Gastroesophageal sphincter (tissue), 4 donors: ENCODE results near the gene CGRRF1. TPM values are rescaled to one million over a fixed set of nuclear protein-coding genes. Genes with fewer than 3 reads are reported as not detected.

Experiments used
- ATAC-seq: fragments of 150-250 bp; one replicate; pipeline ENCODE4 v1.9.1; 2016; ENCODE audit warnings: mild to moderate bottlenecking, moderate library complexity
- H3K27ac ChIP-seq, 4 donors: fragments of 200-600 bp; sonication (generic) in 3 of 4; 1 replicate in 3 of 4; 2 replicates in 1 of 4; pipeline ENCODE4 v1.5.1; 2016 to 2019
- H3K27me3 ChIP-seq: fragments of 200-600 bp; sonication (generic); one replicate; pipeline ENCODE4 v1.5.1; 2019
- H3K36me3 ChIP-seq, 2 donors: fragments of 200-600 bp; sonication (generic); one replicate each; pipeline ENCODE4 v1.5.1; 2019; ENCODE audit warnings: control low read depth in 1 of 2
- H3K4me1 ChIP-seq, 3 donors: fragments of 200-600 bp; sonication (generic); 1 replicate in 2 of 3; 2 replicates in 1 of 3; pipeline ENCODE4 v1.5.1; 2016 to 2019; ENCODE audit warnings: control low read depth in 2 of 3
- H3K4me3 ChIP-seq, 2 donors: fragments of 200-600 bp; sonication (generic); one replicate each; pipeline ENCODE4 v1.5.1; 2019; ENCODE audit warnings: mild to moderate bottlenecking in 1 of 2, moderate library complexity in 1 of 2
- H3K9me3 ChIP-seq, 3 donors: fragments of 200-600 bp; sonication (generic); one replicate each; pipeline ENCODE4 v1.5.1; 2017 to 2019; ENCODE audit warnings: control low read depth in 2 of 3
- EP300 ChIP-seq: sonication (generic); formaldehyde crosslinking; IDR thresholded peaks from one replicate; pipeline ENCODE4 v1.6.1; 2017; ENCODE audit warnings: antibody characterized with exemption, mild to moderate bottlenecking
- POLR2A ChIP-seq, 2 donors: fragments of 450-650 bp; IDR thresholded peaks; one replicate each; pipeline ENCODE4 v1.6.1; 2017; ENCODE audit warnings: antibody characterized with exemption in 2 of 2, mild to moderate bottlenecking in 2 of 2, moderate library complexity in 1 of 2
- POLR2AphosphoS5 ChIP-seq: sonication (generic); formaldehyde crosslinking; IDR thresholded peaks from one replicate; pipeline ENCODE4 v1.6.1; 2017; ENCODE audit warnings: antibody characterized with exemption
- WGBS, 2 donors: methylation state at CpG; one replicate each; pipeline ENCODE4 v1.1.5; 2018; ENCODE audit warnings: low coverage in 1 of 2; 5-methylcytosine and 5-hydroxymethylcytosine counted together
- total RNA-seq, 4 donors: library from RNA; depleted of rRNA; stranded (reverse); fragments of >200 nt; gene quantifications; one replicate each; pipeline ENCODE4 v1.1.0, GENCODE V29; 2016
- TF ChIP-seq, protein P1 (sequence below), 4 experiments: fragments of 200-600 bp in 2 of 4; fragments of 450-650 bp in 2 of 4; sonication (generic) in 1 of 4; IDR thresholded peaks; one replicate each; pipeline ENCODE4 v1.5.1; 2017 to 2019; ENCODE audit warnings: antibody characterized with exemption in 4 of 4, mild to moderate bottlenecking in 2 of 4, moderate library complexity in 2 of 4

The CGRRF1 gene
- total RNA-seq, 4 donors from 2014 or later: 12.3 to 32.8 (median 22.2) TPM

DNA sequence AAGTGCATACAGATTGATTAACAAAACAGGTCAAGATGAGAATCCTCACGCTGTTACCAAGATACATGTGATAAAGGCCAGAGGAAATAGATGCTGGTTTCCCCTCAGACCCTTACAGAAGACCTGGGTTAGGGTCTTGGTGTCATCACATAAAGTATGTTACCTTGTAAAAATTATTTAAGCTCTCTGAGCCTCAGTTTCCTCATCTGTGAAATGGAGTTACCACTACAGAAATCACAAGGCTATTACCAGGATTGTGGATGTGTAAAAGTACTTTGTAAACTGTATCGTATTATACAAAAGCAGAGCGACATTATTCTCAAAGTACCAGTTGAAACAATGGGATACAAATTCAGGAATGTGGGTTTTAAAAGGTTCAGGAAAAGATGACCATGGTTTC is 71.2 kb downstream of the CGRRF1 start:
- no peak for ATAC-seq
- Histone ChIP-seq H3K27ac (no peak overlapping the region), H3K27me3 (no peaks in the 10 kb centered on the region), H3K4me1 (peaks cover 0 to 67% (median 13%) of the 10 kb centered on the region in 3 donors), H3K36me3 (no peaks in the 10 kb centered on the region), H3K4me3 (no peak overlapping the region), H3K9me3 (no peaks in the 10 kb centered on the region)
- WGBS, 2 donors: 88 to 89% methylated on average over 3 of the region's 3 CpGs
- TF ChIP-seq, protein P1, sequence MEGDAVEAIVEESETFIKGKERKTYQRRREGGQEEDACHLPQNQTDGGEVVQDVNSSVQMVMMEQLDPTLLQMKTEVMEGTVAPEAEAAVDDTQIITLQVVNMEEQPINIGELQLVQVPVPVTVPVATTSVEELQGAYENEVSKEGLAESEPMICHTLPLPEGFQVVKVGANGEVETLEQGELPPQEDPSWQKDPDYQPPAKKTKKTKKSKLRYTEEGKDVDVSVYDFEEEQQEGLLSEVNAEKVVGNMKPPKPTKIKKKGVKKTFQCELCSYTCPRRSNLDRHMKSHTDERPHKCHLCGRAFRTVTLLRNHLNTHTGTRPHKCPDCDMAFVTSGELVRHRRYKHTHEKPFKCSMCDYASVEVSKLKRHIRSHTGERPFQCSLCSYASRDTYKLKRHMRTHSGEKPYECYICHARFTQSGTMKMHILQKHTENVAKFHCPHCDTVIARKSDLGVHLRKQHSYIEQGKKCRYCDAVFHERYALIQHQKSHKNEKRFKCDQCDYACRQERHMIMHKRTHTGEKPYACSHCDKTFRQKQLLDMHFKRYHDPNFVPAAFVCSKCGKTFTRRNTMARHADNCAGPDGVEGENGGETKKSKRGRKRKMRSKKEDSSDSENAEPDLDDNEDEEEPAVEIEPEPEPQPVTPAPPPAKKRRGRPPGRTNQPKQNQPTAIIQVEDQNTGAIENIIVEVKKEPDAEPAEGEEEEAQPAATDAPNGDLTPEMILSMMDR (IDR thresholded peaks at IDR 0.05): no peak
- TF ChIP-seq POLR2AphosphoS5 (no peak), EP300 (no peak), POLR2A (IDR thresholded peaks at IDR 0.05) (no peak)

DNA sequence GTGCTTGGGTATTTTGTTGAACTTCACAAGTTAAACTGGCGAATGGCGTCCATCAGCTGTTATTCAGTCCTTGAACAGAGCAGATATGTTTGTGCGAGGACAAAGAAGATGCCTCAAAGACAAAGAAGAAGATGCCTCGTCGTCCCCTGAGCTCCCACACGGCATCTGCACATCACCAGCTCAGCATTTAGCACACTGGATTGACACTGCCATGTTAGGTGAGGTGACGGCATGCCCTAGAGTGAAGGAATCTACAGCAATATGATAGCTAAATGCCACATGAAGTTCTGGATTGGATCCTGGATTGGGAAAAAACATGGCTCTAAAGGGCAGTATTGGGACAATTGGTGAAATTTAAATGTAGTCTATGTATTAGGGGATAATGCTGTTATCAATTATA is 72.6 kb downstream of the CGRRF1 start:
- Histone ChIP-seq H3K27me3 (no peaks in the 10 kb centered on the region), H3K4me1 (peaks cover 0 to 53% (median 8%) of the 10 kb centered on the region in 3 donors), H3K27ac (no peak overlapping the region), H3K36me3 (no peaks in the 10 kb centered on the region), H3K4me3 (no peak overlapping the region), H3K9me3 (no peaks in the 10 kb centered on the region)
- no peak for ATAC-seq
- WGBS, 2 donors: 88 to 98% methylated on average over 6 to 7 of the region's 7 CpGs
- no peak for TF ChIP-seq POLR2AphosphoS5
- TF ChIP-seq EP300: no peak
- no peak for TF ChIP-seq POLR2A (IDR thresholded peaks at IDR 0.05)
- TF ChIP-seq, protein P1 (IDR thresholded peaks at IDR 0.05): no peak

DNA sequence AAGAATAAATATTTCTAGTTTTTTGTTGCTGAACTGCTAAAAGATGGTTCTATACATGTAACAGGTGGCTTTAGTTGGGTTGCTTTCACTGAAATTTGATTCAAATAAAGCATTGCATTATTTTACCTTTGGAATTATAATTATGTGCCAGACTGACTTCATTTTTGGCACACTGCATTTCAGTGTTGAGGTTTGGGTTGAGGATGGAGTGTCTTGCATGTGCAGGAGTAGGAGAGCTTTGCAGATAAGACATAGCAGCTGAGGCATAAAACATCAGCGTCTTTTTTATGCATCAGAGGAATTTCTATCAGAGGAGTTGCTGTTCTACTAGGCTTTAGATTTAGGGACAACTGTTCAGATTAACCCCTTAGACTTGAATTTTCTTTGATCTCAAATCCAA is 74.4 kb downstream of the CGRRF1 start:
- Histone ChIP-seq H3K27ac (no peak overlapping the region), H3K4me3 (no peak overlapping the region), H3K4me1 (peaks cover 0 to 41% (median 0%) of the 10 kb centered on the region in 3 donors), H3K27me3 (no peaks in the 10 kb centered on the region), H3K36me3 (no peaks in the 10 kb centered on the region), H3K9me3 (no peaks in the 10 kb centered on the region)
- no peak for ATAC-seq
- TF ChIP-seq POLR2A (IDR thresholded peaks at IDR 0.05): no peak
- no peak for TF ChIP-seq POLR2AphosphoS5
- TF ChIP-seq, protein P1 (IDR thresholded peaks at IDR 0.05): no peak
- TF ChIP-seq EP300: no peak
- 23 to 44% methylated on average over 1 of the region's 1 CpG for WGBS, 2 donors

DNA sequence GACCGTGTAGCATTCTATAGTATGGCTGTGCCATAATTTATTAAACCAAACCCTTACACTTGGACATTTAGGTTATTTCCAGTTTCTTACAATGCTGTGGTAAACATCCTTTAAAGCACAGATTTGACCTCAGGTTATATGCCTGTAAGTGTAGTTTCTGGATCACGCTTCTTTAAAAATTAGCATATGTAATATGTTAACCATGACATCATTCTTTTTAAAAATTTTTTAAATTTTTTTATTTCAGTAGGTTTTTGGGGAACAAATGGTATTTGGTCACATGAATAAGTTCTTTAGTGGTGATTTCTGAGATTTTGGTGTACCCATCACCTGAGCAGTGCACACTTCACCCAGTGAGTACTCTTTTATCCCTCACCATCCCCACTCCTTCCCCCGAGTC is 75.5 kb downstream of the CGRRF1 start:
- H3K4me3 ChIP-seq: no peak overlapping the region
- TF ChIP-seq POLR2A (IDR thresholded peaks at IDR 0.05): no peak
- TF ChIP-seq, protein P1 (IDR thresholded peaks at IDR 0.05): no peak
- H3K27ac ChIP-seq: no peak overlapping the region
- no peak for ATAC-seq
- H3K36me3 ChIP-seq: no peaks in the 10 kb centered on the region
- H3K27me3 ChIP-seq: no peaks in the 10 kb centered on the region
- peaks cover 0 to 35% (median 0%) of the 10 kb centered on the region in 3 donors for H3K4me1 ChIP-seq
- WGBS, 2 donors: 95% methylated on average over 3 of the region's 3 CpGs
- no peaks in the 10 kb centered on the region for H3K9me3 ChIP-seq

Other genes with a start within 250 kb of the CGRRF1 start
- gene CDKN3, start 112.9 kb upstream of the CGRRF1 start, total RNA-seq: 1 to 10 TPM in 3 of 4 donors, not detected in 1; 2.0 to 3.1 (median 3.0) TPM
- gene CNIH1, start 68.5 kb upstream of the CGRRF1 start, total RNA-seq: 100 to 1,000 TPM in 2 of 4 donors, 10 to 100 TPM in 2; 96.8 to 179 (median 127) TPM
- gene GMFB, start 20.9 kb upstream of the CGRRF1 start, total RNA-seq: 10 to 100 TPM; 40.0 to 43.7 (median 42.3) TPM
- 100 to 1,000 TPM in 2 of 4 donors, 10 to 100 TPM in 2; 65.2 to 163 (median 89.7) TPM for gene SAMD4A, start 57.2 kb downstream of the CGRRF1 start, total RNA-seq